Stimulated activated CD4-positive, alpha-beta T cell treated with anti-CD3 and anti-CD28 coated beads, Interleukin-1b, Interleukin-23, amount 100 ng/mL, for 24 hours (primary cell): ENCODE results near the gene PMM1.
"Not testable (repeated sequence)": the region's sequence is repeated elsewhere in the genome, so short reads cannot be mapped to it uniquely, and the experiment has no call there.

ENCODE experiments used
- DNase-seq, 4 experiments: peaks; one replicate each; pipeline ENCODE4 v3.0.0-alpha.2; 2020; ENCODE audit warnings: low read depth in 4 of 4, low spot score in 1 of 4

Gene PMM1

GRCh38 chr22:41597635-41597953, 8.0 kb upstream of the PMM1 start:
- DNase-seq, result no peak

GRCh38 chr22:41596776-41597634, 7.4 kb upstream of the PMM1 start:
- DNase-seq, result no peak

GRCh38 chr22:41595703-41596102, 6.1 kb upstream of the PMM1 start:
- DNase-seq, result no peak

- not testable (repeated sequence) for DNase-seq
Observed at GRCh38 chr22:41593336-41593960, 3.8 kb upstream of the PMM1 start.

- no peak for DNase-seq
Observed at GRCh38 chr22:41587347-41587723, 2.3 kb downstream of the PMM1 start.

- no peak for DNase-seq
Observed at GRCh38 chr22:41585898-41586297, 3.7 kb downstream of the PMM1 start.

GRCh38 chr22:41584881-41585280, 4.8 kb downstream of the PMM1 start:
- no peak for DNase-seq

GRCh38 chr22:41582694-41583093, 6.9 kb downstream of the PMM1 start:
- no peak for DNase-seq

GRCh38 chr22:41579997-41580355, 9.7 kb downstream of the PMM1 start:
- DNase-seq, result no peak

- DNase-seq, result no peak
Observed at GRCh38 chr22:41579297-41579996, 10.2 kb downstream of the PMM1 start.

GRCh38 chr22:41578818-41579217, 10.8 kb downstream of the PMM1 start:
- no peak for DNase-seq

GRCh38 chr22:41578114-41578513, 11.5 kb downstream of the PMM1 start:
- no peak for DNase-seq

- DNase-seq, result peak in 1 of 4 experiments; percentile 15
Observed at GRCh38 chr22:41576877-41577276, 12.8 kb downstream of the PMM1 start.

GRCh38 chr22:41575533-41575932, 14.1 kb downstream of the PMM1 start:
- DNase-seq, result no peak

GRCh38 chr22:41574847-41575381, 14.7 kb downstream of the PMM1 start:
- DNase-seq, result no peak

GRCh38 chr22:41573677-41574076, 16.0 kb downstream of the PMM1 start:
- no peak for DNase-seq

GRCh38 chr22:41572305-41572704, 17.3 kb downstream of the PMM1 start:
- not testable (repeated sequence) for DNase-seq

GRCh38 chr22:41571786-41572185, 17.9 kb downstream of the PMM1 start:
- no peak for DNase-seq

GRCh38 chr22:41570221-41570620, 19.4 kb downstream of the PMM1 start:
- DNase-seq, result no peak

- DNase-seq, result no peak
Observed at GRCh38 chr22:41568811-41569210, 20.8 kb downstream of the PMM1 start.

- DNase-seq, result no peak
Observed at GRCh38 chr22:41567512-41567768, 22.2 kb downstream of the PMM1 start.

- no peak for DNase-seq
Observed at GRCh38 chr22:41565403-41566054, 24.1 kb downstream of the PMM1 start.
